Stimulated activated CD8-positive, alpha-beta memory T cell treated with anti-CD3 and anti-CD28 coated beads, Interleukin-15, amount 100 ng/mL, for 4 hours (primary cell): Measurements from ENCODE around the gene EPM2A.

Source experiments
- DNase-seq, 2 donors: peaks; one replicate each; pipeline ENCODE4 v3.0.0-alpha.2; 2020; ENCODE audit warnings: low read depth in 2 of 2

EPM2A gene

GRCh38 chr6:145603424-145603833 is 131.9 kb downstream of the EPM2A start:
- no peak for DNase-seq

- DNase-seq: no peak
Measured at GRCh38 chr6:145602726-145603326, 132.5 kb downstream of the EPM2A start.

GRCh38 chr6:145601397-145601796 is 133.9 kb downstream of the EPM2A start:
- DNase-seq: no peak

GRCh38 chr6:145600299-145600698 is 135.0 kb downstream of the EPM2A start:
- no peak for DNase-seq

- no peak for DNase-seq
Measured at GRCh38 chr6:145588981-145589380, 146.3 kb downstream of the EPM2A start.

GRCh38 chr6:145587334-145587733 is 148.0 kb downstream of the EPM2A start:
- no peak for DNase-seq

GRCh38 chr6:145583753-145584152 is 151.6 kb downstream of the EPM2A start:
- no peak for DNase-seq
